Activated CD4-positive, alpha-beta T cell treated with anti-CD3 and anti-CD28 coated beads for 48 hours (primary cell): Measurements from ENCODE around the gene VWA8.
"Not testable (repeated sequence)": the region's sequence is repeated elsewhere in the genome, so short reads cannot be mapped to it uniquely, and the experiment has no call there.

Source experiments
- DNase-seq: peaks from one replicate; pipeline ENCODE4 v3.0.0-alpha.2; 2020

Gene VWA8

GRCh38 chr13:41678848-41679247, 282.1 kb downstream of the VWA8 start:
- DNase-seq: no peak

- no peak for DNase-seq
Measured at GRCh38 chr13:41678249-41678648, 282.7 kb downstream of the VWA8 start.

GRCh38 chr13:41675306-41675705, 285.6 kb downstream of the VWA8 start:
- no peak for DNase-seq

GRCh38 chr13:41674246-41674645, 286.7 kb downstream of the VWA8 start:
- no peak for DNase-seq

GRCh38 chr13:41673640-41674039, 287.3 kb downstream of the VWA8 start:
- DNase-seq: no peak

- DNase-seq: no peak
Measured at GRCh38 chr13:41670873-41671443, 290.0 kb downstream of the VWA8 start.

- peak; percentile 27 for DNase-seq
Measured at GRCh38 chr13:41668130-41668757, 292.7 kb downstream of the VWA8 start.

GRCh38 chr13:41666644-41667043, 294.3 kb downstream of the VWA8 start:
- no peak for DNase-seq

GRCh38 chr13:41660411-41660810, 300.5 kb downstream of the VWA8 start:
- DNase-seq: no peak

- no peak for DNase-seq
Measured at GRCh38 chr13:41658057-41658661, 302.8 kb downstream of the VWA8 start.

GRCh38 chr13:41655997-41656396, 304.9 kb downstream of the VWA8 start:
- no peak for DNase-seq

GRCh38 chr13:41654796-41655195, 306.1 kb downstream of the VWA8 start:
- no peak for DNase-seq

- peak; percentile 38 for DNase-seq
Measured at GRCh38 chr13:41652735-41653361, 308.1 kb downstream of the VWA8 start.

GRCh38 chr13:41651413-41652058, 309.4 kb downstream of the VWA8 start:
- no peak for DNase-seq

- no peak for DNase-seq
Measured at GRCh38 chr13:41650706-41651105, 310.2 kb downstream of the VWA8 start.

- no peak for DNase-seq
Measured at GRCh38 chr13:41649659-41650058, 311.2 kb downstream of the VWA8 start.

- no peak for DNase-seq
Measured at GRCh38 chr13:41648314-41648935, 312.5 kb downstream of the VWA8 start.

- DNase-seq: not testable (repeated sequence)
Measured at GRCh38 chr13:41647699-41648313, 313.1 kb downstream of the VWA8 start.

- no peak for DNase-seq
Measured at GRCh38 chr13:41645331-41645730, 315.6 kb downstream of the VWA8 start.

GRCh38 chr13:41644742-41645141, 316.2 kb downstream of the VWA8 start:
- no peak for DNase-seq

- DNase-seq: no peak
Measured at GRCh38 chr13:41643507-41643906, 317.4 kb downstream of the VWA8 start.

GRCh38 chr13:41641961-41642360, 318.9 kb downstream of the VWA8 start:
- no peak for DNase-seq

GRCh38 chr13:41641429-41641828, 319.5 kb downstream of the VWA8 start:
- no peak for DNase-seq
